NCI-H2029 (cell line): ENCODE data around the gene FTSJ3.
"Not testable (repeated sequence)": the region's sequence is repeated elsewhere in the genome, so short reads cannot be mapped to it uniquely, and the experiment has no call there.

Experiments used
- DNase-seq: peaks from one replicate; lab custom pipeline; 2025; lab: John Stamatoyannopoulos, UW

The FTSJ3 gene

DNA sequence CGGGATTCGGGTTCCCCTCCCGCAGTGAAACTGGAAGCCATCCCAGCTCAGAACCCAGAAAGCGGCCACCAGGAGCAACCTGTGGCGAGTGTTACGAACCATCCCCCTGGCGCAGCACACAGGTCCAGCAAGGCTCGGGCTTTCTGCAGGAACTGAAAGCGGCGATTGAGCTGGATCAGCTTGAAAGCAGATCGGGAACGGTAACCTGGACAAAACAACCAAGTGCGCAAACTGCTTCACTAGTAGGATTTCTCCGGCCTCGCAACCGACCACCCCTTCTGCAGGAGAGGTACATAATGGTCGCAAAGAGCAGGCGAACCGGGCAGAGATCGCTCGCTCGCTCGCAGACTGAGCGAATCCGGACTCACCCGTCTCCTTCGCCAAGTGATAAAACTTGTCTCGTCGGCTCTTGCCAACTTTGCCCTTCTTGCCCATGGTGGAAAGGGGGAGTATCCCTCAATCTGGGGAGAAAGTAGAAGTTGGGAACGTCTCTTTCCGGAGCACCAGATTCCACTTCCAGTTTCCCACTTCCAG, 928 bp downstream of the FTSJ3 start:
- no peak for DNase-seq

DNA sequence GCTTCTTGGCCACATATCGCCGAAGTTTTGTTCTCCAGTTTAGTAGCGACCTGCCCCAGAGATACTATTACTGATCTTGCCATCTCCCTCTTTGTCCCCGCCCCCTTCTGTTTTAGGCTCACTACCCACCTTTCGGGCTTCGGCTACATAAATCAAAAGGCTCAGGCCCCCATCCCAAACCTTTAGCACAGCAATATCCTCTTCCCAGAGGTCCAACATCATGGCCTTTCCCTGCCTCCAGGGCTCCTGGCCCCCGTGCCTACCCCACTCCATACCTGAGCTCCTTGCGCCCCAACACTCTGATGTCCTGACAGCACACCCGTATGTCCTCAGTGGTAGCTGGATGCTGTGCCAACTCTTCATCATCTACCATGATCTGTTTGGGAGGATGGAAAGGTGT, 3.1 kb downstream of the FTSJ3 start:
- no peak for DNase-seq

- no peak for DNase-seq
Observed at GRCh38 chr17:63823659-63824331, 3.7 kb downstream of the FTSJ3 start.

DNA sequence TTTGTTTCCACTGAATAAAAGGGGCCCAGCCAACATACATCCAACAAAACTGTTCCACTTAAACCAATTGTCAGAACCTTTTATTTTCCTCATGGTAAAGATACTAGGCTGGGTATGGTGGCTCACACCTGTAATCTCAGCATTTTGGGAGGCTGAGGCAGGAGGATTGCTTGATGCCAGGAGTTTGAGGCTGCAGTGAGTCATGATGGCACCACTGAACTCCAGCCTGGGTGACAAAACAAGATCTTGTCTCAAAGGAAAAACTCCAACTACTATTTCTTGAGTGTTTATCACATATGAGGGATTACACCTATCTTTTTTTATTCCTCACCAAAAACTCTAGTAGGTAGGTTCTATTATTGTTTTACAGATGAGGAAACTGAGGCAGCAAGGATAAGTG, 4.9 kb downstream of the FTSJ3 start:
- DNase-seq = no peak

GRCh38 chr17:63821804-63822203, 5.7 kb downstream of the FTSJ3 start:
- no peak for DNase-seq

DNA sequence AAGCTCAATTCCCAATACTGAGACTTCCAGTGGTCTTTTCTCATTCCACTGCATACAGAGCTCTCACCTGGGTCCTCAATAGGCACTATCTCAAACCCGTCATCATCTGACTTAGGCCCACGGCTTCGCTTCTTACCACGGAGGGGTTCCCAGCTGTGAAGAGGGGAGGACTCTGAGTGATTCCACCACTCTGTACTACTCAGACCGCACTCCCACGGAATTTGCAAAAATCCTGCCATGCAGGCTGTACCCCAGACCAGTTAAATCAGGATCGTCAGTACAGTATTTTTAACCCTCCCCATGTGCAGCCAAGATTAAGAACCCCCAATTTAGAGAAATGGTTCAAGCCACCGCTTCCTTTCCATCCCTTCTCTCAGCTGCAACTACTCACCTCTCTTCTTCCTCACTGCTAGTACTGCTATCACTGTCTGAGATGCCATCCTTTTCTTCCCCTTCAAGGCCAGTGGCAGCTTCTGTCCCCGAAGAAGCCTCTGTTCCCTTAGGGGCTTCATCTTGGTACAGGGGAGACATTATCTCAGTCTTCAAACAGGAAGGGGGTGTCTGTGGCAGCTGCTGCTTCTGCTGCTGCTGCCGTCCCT, 6.4 kb downstream of the FTSJ3 start:
- no peak for DNase-seq

GRCh38 chr17:63819585-63820537, 7.6 kb downstream of the FTSJ3 start:
- no peak for DNase-seq

- DNase-seq = no peak
Observed at GRCh38 chr17:63819131-63819530, 8.3 kb downstream of the FTSJ3 start.

DNA sequence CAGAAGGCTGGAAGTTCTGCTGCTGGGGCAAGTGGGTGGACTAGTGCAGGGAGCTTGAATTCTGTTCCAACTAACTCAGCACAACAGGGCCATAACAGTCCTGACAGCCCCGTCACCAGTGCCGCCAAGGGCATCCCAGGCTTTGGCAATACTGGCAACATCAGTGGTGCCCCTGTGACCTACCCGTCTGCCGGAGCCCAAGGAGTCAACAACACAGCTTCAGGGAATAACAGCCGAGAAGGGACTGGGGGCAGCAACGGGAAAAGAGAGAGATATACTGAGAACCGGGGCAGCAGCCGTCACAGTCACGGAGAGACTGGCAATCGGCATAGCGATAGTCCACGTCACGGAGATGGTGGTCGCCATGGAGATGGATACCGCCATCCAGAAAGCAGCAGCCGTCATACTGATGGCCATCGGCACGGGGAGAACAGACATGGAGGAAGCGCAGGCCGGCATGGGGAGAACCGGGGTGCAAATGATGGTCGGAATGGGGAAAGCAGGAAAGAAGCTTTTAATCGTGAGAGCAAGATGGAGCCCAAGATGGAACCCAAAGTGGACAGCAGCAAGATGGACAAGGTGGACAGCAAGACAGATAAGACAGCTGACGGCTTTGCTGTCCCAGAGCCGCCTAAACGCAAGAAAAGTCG, 9.6 kb downstream of the FTSJ3 start:
- DNase-seq = no peak

DNA sequence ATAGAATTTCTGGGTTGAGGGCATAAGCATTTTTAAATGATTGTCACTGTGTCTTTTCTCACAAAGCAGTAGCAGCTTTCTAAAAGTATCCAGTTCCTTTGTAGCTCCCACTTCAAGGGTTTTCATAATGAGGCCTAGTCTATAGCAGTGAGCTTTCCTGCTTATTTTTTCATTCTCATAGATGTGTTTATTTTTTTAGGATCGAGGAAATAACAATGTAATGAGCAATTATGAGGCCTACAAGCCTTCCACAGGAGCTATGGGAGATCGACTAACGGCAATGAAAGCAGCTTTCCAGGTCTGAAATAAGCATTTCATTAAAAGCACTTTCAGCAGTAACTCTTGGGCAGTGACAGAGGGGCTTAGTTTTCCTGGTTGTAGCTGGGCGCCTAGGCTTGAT, 10.8 kb downstream of the FTSJ3 start:
- DNase-seq = no peak

DNA sequence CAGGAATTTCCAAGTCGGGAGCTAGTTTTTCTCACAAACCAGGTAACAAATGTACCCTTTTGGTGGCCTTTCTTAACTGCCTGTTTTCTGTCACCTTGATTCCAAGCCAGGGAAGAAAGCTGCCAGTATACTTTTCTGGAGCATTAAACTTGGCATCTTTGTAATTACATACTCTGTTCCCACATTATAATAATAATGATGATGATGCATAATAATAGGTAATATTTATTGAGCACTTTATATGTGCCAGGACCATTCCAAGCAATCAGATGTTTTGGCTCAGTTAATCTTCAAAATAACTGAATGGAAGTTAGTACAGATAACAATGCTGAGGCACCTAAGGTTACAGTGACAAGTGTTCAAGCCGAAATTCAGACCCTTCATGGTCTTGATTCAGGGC, 11.3 kb downstream of the FTSJ3 start:
- DNase-seq = no peak

GRCh38 chr17:63809970-63810369, 17.5 kb downstream of the FTSJ3 start:
- DNase-seq = no peak

DNA sequence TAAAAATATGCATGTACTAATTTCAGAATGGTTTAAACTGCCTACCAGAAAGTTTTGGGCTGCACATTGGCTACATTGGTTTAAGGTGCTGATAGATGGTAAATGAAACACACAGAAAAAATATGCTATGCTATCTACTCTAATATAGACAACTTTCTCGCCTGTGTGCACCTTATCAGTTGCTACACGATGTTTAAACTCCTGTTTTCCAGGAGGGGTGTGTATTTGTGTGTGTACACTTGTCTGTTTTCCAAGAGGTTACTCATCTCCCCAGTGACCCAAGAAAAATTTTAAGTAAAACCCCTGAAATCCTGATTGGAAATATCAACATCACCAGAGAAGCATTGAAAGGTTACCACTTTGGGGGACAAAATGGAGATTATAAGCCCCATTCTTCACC, 21.9 kb downstream of the FTSJ3 start:
- DNase-seq = no peak

- DNase-seq = no peak
Observed at GRCh38 chr17:63804328-63804727, 23.1 kb downstream of the FTSJ3 start.

DNA sequence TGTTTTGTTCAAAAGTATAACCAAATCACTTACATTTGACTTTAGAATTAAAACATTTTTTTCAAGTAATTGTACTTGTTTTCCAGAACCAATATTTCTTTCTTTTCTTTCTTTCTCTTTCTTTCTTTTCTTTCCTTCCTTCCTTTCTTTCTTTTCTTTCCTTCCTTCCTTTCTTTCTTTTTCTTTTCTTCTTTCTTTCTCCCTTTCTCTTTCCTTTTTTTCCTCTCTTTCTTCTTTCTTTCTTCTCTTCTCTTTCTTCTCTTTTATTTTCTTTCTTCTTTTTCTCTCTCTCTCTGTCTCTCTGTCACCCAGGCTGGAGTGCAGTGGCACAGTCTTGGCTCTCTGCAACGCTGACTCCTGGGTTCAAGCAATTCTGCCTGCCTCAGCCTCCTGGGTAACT, 26.7 kb downstream of the FTSJ3 start:
- no peak for DNase-seq

DNA sequence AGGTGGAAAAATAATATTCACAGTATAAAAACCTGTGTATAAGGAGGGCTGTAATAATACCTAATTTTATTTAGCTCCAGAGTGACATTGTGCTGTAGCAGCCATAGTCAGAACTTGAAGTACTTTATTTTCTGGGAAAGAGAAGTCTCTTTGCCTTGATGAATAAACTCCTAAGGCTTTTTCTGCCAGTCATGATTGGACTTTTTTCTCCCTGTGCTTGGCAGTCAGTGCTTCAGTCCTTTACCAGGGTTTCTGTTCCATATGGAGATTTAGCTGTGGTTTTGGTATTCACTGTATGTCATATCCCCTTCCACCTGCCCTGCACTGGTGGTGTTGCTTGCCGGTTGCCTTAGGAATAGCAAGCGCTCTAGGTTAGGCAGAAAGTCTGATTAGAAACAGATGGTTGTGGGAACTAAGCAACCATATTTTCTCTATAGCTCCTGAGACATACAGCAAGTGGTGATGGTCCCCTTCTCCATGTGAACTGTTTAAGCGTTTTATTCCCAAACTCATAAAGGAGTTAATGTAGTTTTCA, 28.8 kb downstream of the FTSJ3 start:
- no peak for DNase-seq

DNA sequence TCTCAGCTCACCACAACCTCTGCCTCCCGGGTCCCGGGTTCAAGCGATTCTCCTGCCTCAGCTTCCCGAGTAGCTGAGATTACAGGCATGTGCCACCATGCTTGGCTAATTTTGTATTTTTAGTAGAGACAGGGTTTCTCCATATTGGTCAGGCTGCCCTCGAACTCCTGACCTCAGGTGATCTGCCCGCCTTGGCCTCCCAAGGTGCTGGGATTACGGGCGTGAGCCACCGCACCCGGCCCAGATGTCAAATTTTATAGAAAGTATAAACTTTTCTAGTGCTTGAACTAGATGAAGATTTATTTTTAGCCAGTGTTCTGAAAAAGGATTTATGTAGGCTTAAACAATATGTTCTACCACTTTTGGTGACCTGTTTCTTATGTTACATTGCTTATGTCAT, 31.1 kb downstream of the FTSJ3 start:
- not testable (repeated sequence) for DNase-seq

DNA sequence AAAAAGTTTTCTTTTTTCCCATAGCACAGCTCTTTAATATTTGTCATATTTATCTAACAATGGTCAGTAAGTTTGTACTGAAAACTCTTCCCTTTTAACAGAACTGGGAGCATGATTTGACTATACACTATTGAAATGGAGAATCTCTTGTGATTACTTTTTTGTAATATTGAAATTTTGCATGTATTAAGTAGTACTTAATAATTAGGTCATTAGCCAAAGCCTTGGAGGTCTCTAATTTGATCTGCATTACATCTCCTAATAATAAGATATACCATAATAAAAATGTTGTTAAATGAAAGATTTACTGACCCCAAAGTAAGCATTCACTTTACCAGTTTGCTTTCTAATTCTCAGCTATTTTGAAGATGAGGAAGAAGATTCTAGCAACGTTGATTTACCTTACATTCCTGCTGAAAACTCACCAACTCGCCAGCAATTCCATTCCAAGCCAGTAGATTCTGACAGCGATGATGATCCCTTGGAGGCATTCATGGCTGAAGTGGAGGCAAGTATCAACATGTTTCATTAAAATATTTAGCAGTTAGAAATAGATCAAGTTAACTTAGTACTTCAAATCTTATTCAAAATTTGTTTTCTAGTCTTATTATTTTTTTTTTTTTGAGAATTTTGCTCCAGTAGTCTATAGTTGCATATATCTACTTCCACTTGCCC, 35.3 kb downstream of the FTSJ3 start:
- DNase-seq = no peak

GRCh38 chr17:63790057-63790456, 37.4 kb downstream of the FTSJ3 start:
- no peak for DNase-seq

DNA sequence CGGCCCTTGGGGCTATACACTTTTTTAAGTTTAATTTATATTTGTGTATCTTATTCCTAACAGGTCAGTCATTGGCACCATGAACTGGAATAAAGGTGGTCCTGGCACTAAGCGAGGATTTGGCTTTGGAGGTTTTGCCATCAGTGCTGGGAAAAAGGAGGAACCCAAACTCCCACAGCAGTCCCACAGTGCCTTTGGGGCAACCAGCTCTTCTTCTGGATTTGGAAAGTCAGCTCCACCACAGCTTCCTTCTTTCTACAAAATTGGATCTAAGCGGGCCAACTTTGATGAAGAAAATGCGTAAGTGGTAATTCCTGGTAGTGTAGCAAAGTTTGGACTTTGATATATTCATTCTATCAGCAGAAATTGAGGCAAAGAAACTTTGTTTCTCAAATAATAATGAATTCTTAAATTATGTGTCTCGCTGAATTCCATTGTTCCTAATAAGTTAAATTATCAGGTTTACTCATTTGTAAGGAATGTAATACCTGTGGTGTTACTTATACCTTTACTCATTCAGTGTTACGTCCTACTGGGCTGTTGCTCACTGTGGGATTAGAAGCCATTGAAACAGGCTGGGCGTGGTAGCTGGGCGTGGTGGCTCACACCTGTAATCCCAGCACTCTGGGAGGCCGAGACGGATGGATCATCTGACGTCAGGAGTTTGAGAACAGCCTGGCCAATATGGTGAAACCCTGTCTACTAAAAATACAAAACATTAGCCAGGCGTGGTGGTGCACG, 40.3 kb downstream of the FTSJ3 start:
- no peak for DNase-seq

GRCh38 chr17:63786117-63786516, 41.3 kb downstream of the FTSJ3 start:
- no peak for DNase-seq
